ENCODE results near the gene TRPM2. TPM values are rescaled to one million over a fixed set of nuclear protein-coding genes. Genes with fewer than 3 reads are reported as not detected.

TRPM2 gene
- total RNA-seq, 2 experiments from 2014 or later: 35.6 to 40.9 TPM

GRCh38 chr21:44375281-44375651 lies 21.8 kb downstream of the TRPM2 start:
- Mint-ChIP-seq H3K9me3 (ENCODE audit: insufficient read depth) (peaks cover 17% of the 10 kb centered on the region), H3K4me3 (peak overlapping the region; percentile 17), H3K27ac (peak overlapping the region; percentile 71), H3K4me1 (ENCODE audit: low read depth) (peaks cover 39% of the 10 kb centered on the region), H3K36me3 (ENCODE audit: low read depth) (peaks cover 86% of the 10 kb centered on the region), H3K27me3 (ENCODE audit: low read depth) (peaks cover 2% of the 10 kb centered on the region)
- ATAC-seq: no peak
- ChIA-PET POLR2A (interaction anchor here (1.0 kb wide), 1 partner anchor 22 kb away, joined by 3 read pairs; the partner anchor contains the start of gene TRPM2), CTCF (no interaction called here)
- peak; percentile 84 for DNase-seq

- Mint-ChIP-seq H3K36me3 (ENCODE audit: low read depth) (peaks cover 85% of the 10 kb centered on the region), H3K27ac (peak overlapping the region; percentile 71), H3K27me3 (ENCODE audit: low read depth) (peaks cover 2% of the 10 kb centered on the region), H3K9me3 (ENCODE audit: insufficient read depth) (peaks cover 17% of the 10 kb centered on the region), H3K4me3 (no peak overlapping the region), H3K4me1 (ENCODE audit: low read depth) (peaks cover 39% of the 10 kb centered on the region)
- no peak for ATAC-seq
- ChIA-PET POLR2A (interaction anchor here (1.0 kb wide), 1 partner anchor 23 kb away, joined by 3 read pairs; the partner anchor contains the start of gene TRPM2), CTCF (no interaction called here)
- DNase-seq: no peak
Measured at GRCh38 chr21:44375761-44376241, 22.4 kb downstream of the TRPM2 start.

DNA sequence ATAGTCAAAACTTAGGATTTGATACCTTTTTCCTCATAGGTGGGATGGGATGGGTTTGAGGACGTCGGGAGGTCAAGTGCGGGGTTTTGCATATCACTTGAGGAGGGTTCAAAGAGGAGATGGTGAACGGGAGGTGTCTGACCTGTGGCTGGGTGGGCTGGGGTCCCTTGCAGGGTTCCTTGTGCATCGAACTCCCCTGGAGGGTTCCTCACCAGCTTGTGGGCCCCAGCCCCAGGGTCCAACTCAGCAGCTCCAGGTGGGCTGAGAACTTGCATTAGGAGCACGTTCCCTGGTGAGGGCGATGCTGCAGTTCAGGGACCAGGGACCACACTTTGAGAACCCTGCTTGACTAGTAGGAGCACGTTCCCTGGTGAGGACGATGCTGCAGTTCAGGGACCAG lies 23.2 kb downstream of the TRPM2 start:
- ATAC-seq (no peak), DNase-seq (no peak)
- ChIA-PET CTCF (no interaction called here), POLR2A (no interaction called here)
- Mint-ChIP-seq H3K4me3 (no peak overlapping the region), H3K36me3 (ENCODE audit: low read depth) (peaks cover 84% of the 10 kb centered on the region), H3K27ac (no peak overlapping the region), H3K27me3 (ENCODE audit: low read depth) (peaks cover 2% of the 10 kb centered on the region), H3K4me1 (ENCODE audit: low read depth) (peaks cover 39% of the 10 kb centered on the region), H3K9me3 (ENCODE audit: insufficient read depth) (peaks cover 17% of the 10 kb centered on the region)

DNA sequence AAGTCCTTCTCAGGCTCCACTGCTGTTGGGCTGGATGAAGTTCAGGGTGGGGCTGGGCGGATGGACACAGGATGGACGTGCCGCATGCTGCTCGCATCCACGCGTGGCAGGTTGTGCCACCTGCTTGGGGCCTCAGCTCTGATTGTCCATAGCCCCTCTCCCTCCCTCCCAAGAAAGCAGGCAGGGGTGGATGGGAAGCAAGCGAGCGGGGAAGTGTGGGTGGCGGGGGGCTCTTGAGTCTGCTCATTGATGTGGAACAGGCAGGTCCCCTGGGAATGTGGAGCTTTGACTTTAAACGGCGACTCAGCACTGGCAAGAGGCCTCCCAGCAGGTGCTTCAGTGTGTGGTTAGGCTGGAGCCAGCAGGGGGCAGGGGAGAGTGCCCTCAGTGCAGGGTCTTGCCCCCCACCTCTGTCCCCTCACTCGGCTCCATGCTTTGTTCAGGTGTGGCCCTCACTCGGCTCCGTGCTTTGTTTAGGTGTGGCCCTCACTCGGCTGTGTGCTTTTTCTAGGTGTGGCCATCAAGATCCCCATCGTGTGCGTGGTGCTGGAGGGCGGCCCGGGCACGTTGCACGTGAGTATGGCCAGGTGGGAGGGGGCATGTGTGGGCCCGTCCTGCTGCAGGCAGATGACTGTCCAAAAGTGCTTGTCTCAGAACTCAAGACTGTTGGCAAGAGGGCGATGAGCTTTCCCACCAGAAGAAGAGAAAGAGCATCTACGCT lies 23.9 kb downstream of the TRPM2 start:
- Mint-ChIP-seq H3K27ac (no peak overlapping the region), H3K4me3 (no peak overlapping the region), H3K4me1 (ENCODE audit: low read depth) (peaks cover 39% of the 10 kb centered on the region), H3K27me3 (ENCODE audit: low read depth) (peaks cover 2% of the 10 kb centered on the region), H3K36me3 (ENCODE audit: low read depth) (peaks cover 83% of the 10 kb centered on the region), H3K9me3 (ENCODE audit: insufficient read depth) (peaks cover 17% of the 10 kb centered on the region)
- DNase-seq: no peak
- no peak for ATAC-seq
- ChIA-PET CTCF (no interaction called here), POLR2A (no interaction called here)

- no peak for DNase-seq
- Mint-ChIP-seq H3K4me1 (ENCODE audit: low read depth) (peaks cover 32% of the 10 kb centered on the region), H3K36me3 (ENCODE audit: low read depth) (peaks cover 84% of the 10 kb centered on the region), H3K4me3 (no peak overlapping the region), H3K27ac (no peak overlapping the region), H3K27me3 (ENCODE audit: low read depth) (peaks cover 2% of the 10 kb centered on the region), H3K9me3 (ENCODE audit: insufficient read depth) (peaks cover 17% of the 10 kb centered on the region)
- ChIA-PET CTCF (interaction anchor here (1.0 kb wide), 1 partner anchor 14 kb away, joined by 3 read pairs; no protein-coding TSS in a partner anchor), POLR2A (no interaction called here)
- no peak for ATAC-seq
Measured at GRCh38 chr21:44377922-44378645, 24.7 kb downstream of the TRPM2 start.

DNA sequence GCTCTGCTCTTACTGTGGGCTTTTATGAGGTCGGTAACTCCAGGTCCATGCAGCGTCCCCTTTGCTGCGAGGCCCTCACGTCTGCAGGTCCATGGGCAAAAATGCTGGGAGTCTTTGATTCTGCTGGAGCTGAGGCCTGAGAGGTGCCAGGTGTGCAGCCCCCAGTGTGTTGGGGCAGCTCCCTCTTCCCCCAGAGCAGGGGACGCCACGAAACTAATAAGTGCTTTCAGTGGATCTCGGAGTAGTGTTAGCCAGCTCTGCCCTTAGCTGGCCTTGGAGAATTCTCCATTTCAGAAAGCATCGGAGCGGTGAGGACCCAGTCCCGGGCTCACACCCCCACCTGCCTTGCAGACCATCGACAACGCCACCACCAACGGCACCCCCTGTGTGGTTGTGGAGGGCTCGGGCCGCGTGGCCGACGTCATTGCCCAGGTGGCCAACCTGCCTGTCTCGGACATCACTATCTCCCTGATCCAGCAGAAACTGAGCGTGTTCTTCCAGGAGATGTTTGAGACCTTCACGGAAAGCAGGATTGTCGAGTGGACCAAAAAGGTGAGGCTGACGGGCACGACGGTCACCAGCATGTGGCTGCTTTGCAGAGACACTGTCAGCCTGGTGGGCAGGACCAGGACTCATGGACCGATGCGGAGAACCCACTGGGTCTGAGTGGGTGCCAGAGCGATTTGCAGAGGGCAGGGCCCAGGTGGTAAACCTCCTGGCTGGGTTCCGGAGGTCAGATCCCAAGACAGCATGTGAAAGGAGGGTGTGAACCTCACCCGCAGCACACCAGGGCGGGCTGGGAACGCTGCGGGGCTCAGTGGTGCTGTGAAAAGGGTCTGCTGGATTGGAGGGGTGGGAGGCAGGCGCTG lies 25.5 kb downstream of the TRPM2 start:
- no peak for ATAC-seq
- POLR2A ChIA-PET: no interaction called here
- Mint-ChIP-seq H3K27me3 (ENCODE audit: low read depth) (peaks cover 2% of the 10 kb centered on the region), H3K4me1 (ENCODE audit: low read depth) (peaks cover 26% of the 10 kb centered on the region), H3K36me3 (ENCODE audit: low read depth) (peaks cover 85% of the 10 kb centered on the region), H3K9me3 (ENCODE audit: insufficient read depth) (peaks cover 21% of the 10 kb centered on the region), H3K4me3 (no peak overlapping the region), H3K27ac (no peak overlapping the region)
- CTCF ChIA-PET: interaction anchor here (1.0 kb wide), 1 partner anchor 15 kb away, joined by 3 read pairs; no protein-coding TSS in a partner anchor
- DNase-seq: no peak

DNA sequence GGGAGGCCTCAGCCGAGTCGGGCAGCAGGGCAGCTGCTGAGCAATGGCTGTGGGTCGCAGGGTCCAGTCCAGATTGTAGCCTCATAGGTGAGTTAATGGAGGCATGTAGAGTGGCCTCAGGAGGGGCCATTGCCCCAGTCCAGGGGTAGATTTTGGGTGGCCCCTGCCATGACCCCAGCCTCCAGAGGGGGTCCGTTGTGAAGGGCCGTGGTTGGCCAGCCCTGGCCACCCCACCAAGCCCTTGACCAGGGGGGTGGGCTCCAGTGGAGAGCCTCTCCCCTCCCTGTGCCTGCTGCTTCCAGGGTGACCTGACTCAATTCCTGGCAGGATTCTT lies 26.1 kb downstream of the TRPM2 start:
- peaks cover 21% of the 10 kb centered on the region for H3K4me1 Mint-ChIP-seq (ENCODE audit: low read depth)
- POLR2A ChIA-PET: no interaction called here
- H3K4me3 Mint-ChIP-seq: no peak overlapping the region
- H3K27ac Mint-ChIP-seq: no peak overlapping the region
- H3K36me3 Mint-ChIP-seq (ENCODE audit: low read depth): peaks cover 83% of the 10 kb centered on the region
- CTCF ChIA-PET: no interaction called here
- ATAC-seq (no peak), DNase-seq (no peak)
- H3K27me3 Mint-ChIP-seq (ENCODE audit: low read depth): peaks cover 2% of the 10 kb centered on the region
- H3K9me3 Mint-ChIP-seq (ENCODE audit: insufficient read depth): peaks cover 26% of the 10 kb centered on the region

DNA sequence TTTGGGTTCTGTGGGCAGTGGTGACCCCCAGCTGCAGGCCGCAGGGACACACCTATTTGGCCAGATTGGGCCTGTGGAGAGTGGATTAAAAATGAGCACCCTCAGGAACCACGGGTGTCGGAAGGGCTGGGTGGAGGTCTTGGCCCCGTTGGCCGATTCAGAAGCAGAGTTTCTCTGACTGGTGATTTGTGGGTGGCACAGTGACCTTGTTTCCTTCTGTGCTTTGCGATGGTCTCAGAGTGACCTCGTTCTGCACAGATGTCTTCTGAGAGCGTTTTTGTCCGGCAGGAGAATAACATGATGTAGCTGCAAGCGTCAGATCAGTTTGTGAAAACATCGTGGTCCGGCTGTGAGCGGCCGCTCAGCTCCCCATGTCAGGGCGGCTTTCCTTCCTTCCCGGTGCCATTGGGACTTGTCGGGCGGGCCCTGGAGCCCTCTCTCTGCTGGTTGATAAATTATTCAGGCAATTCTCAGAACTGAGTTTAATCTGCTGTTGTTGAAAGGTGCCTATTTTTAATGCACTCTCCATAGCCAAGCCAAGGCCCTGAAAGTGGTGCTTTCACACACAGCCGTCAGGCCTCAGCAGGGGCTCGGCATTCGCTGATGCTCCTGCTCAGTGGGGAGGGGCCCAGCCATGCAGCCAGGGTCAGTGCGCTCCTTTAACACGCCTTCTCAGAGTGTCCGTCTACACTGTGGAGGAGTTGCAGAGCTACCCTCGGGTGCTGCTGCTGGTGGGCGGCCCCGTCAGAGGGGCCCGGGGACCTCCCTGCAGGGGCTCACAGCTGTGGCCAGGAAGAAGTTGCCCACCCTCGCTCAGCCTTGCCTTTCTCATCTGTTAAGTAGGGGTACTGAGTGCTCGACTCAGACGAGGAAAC lies 26.8 kb downstream of the TRPM2 start:
- Mint-ChIP-seq H3K4me1 (ENCODE audit: low read depth) (peaks cover 13% of the 10 kb centered on the region), H3K27me3 (ENCODE audit: low read depth) (no peaks in the 10 kb centered on the region), H3K4me3 (no peak overlapping the region), H3K27ac (no peak overlapping the region), H3K9me3 (ENCODE audit: insufficient read depth) (peaks cover 29% of the 10 kb centered on the region), H3K36me3 (ENCODE audit: low read depth) (peaks cover 82% of the 10 kb centered on the region)
- ChIA-PET POLR2A (no interaction called here), CTCF (no interaction called here)
- no peak for DNase-seq
- no peak for ATAC-seq

DNA sequence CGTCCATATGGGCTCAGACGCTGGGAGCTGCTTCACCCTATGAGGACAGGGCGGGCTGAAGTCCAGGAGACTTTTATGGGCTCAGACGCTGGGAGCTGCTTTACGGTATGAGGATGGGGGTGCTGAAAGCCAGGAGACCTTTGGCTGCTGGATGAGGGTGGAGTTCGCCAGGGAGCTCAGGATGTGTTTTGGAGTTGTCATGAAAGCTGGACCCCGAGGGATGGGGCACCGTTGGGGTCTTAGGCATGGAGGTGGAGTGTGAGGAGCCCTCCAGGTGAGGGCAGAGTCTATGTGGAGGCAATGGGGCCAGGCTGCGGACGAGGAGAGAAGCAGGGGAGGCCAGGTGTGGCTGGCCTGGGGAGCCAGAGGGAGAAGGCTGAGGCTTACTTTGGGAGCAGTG lies 27.5 kb downstream of the TRPM2 start:
- Mint-ChIP-seq H3K4me1 (ENCODE audit: low read depth) (peaks cover 7% of the 10 kb centered on the region), H3K27me3 (ENCODE audit: low read depth) (no peaks in the 10 kb centered on the region), H3K9me3 (ENCODE audit: insufficient read depth) (peaks cover 28% of the 10 kb centered on the region), H3K4me3 (no peak overlapping the region), H3K36me3 (ENCODE audit: low read depth) (peaks cover 82% of the 10 kb centered on the region), H3K27ac (no peak overlapping the region)
- ATAC-seq: no peak
- CTCF ChIA-PET: no interaction called here
- DNase-seq: no peak
- POLR2A ChIA-PET: no interaction called here

- no peak overlapping the region for H3K4me3 Mint-ChIP-seq
- H3K9me3 Mint-ChIP-seq (ENCODE audit: insufficient read depth): peaks cover 32% of the 10 kb centered on the region
- POLR2A ChIA-PET: no interaction called here
- ATAC-seq (no peak), DNase-seq (no peak)
- H3K36me3 Mint-ChIP-seq (ENCODE audit: low read depth): peaks cover 79% of the 10 kb centered on the region
- H3K27me3 Mint-ChIP-seq (ENCODE audit: low read depth): no peaks in the 10 kb centered on the region
- CTCF ChIA-PET: no interaction called here
- H3K4me1 Mint-ChIP-seq (ENCODE audit: low read depth): no peaks in the 10 kb centered on the region
- H3K27ac Mint-ChIP-seq: no peak overlapping the region
Measured at GRCh38 chr21:44381874-44382273, 28.5 kb downstream of the TRPM2 start.

DNA sequence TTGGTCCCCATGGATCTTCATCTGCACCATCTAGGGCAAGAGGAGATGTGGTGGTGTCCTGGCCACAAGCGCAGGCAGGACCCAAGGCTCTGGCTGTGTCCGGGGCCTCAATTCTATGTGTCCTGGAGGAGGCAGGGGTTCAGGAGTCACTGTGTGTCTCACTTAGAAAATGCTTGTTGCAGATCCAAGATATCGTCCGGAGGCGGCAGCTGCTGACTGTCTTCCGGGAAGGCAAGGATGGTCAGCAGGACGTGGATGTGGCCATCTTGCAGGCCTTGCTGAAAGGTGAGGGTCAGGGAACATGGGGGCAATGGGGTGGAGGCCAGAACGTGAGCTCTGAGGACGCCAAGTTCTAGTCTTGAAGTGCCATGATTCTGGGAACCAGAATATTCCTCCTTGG lies 29.1 kb downstream of the TRPM2 start:
- H3K36me3 Mint-ChIP-seq (ENCODE audit: low read depth): peaks cover 76% of the 10 kb centered on the region
- CTCF ChIA-PET: no interaction called here
- no peak overlapping the region for H3K27ac Mint-ChIP-seq
- POLR2A ChIA-PET: no interaction called here
- no peaks in the 10 kb centered on the region for H3K27me3 Mint-ChIP-seq (ENCODE audit: low read depth)
- DNase-seq (no peak), ATAC-seq (no peak)
- no peak overlapping the region for H3K4me3 Mint-ChIP-seq
- peaks cover 32% of the 10 kb centered on the region for H3K9me3 Mint-ChIP-seq (ENCODE audit: insufficient read depth)
- H3K4me1 Mint-ChIP-seq (ENCODE audit: low read depth): no peaks in the 10 kb centered on the region
